SU-DHL-6 (cell line): Measurements from ENCODE around the gene SP8.

Experiments
- H2AFZ ChIP-seq: fragments of 200-600 bp; sonication (generic); 2 replicates; pipeline ENCODE4 v1.6.1; 2014; ENCODE audit warnings: low read depth, mild to moderate bottlenecking, moderate library complexity, mixed read lengths, antibody characterized with exemption, low read length; ENCODE audit not compliant: severe bottlenecking
- H3F3A ChIP-seq: fragments of 200-600 bp; shearing (Covaris generic); 2 replicates; pipeline ENCODE4 v1.6.0; 2016; ENCODE audit warnings: antibody characterized with exemption, mild to moderate bottlenecking; ENCODE audit not compliant: insufficient read depth
- H3K27ac ChIP-seq: fragments of 200-600 bp; sonication (generic); 2 replicates; pipeline ENCODE4 v1.5.1; 2016; ENCODE audit warnings: low read depth, mild to moderate bottlenecking, low read length, moderate library complexity, mixed read lengths
- H3K27me3 ChIP-seq: fragments of 200-600 bp; sonication (generic), shearing (Covaris generic); 2 replicates; pipeline ENCODE4 v1.6.0; 2014; ENCODE audit warnings: mild to moderate bottlenecking, low read length
- H3K36me3 ChIP-seq: fragments of 200-600 bp; sonication (generic); 2 replicates; pipeline ENCODE4 v1.6.1; 2014; ENCODE audit warnings: mild to moderate bottlenecking, low read length, mixed read lengths
- H3K4me2 ChIP-seq: fragments of 300-600, 200-600 bp; shearing (Covaris generic), sonication (generic); 2 replicates; pipeline ENCODE4 v1.6.0; 2014; ENCODE audit warnings: low read length, low read depth, mild to moderate bottlenecking; ENCODE audit not compliant: poor library complexity, severe bottlenecking
- H3K4me3 ChIP-seq: fragments of 200-600 bp; sonication (generic); 2 replicates; pipeline ENCODE4 v1.5.1; 2014; ENCODE audit warnings: antibody characterized with exemption, low read length, mild to moderate bottlenecking, mixed read lengths; ENCODE audit not compliant: insufficient read depth, poor library complexity, severe bottlenecking
- H3K79me2 ChIP-seq: fragments of 200-600 bp; sonication (generic); 2 replicates; pipeline ENCODE4 v1.6.1; 2014; ENCODE audit warnings: mild to moderate bottlenecking, low read length, moderate library complexity; ENCODE audit not compliant: insufficient read depth
- H3K9ac ChIP-seq: fragments of 200-600 bp; sonication (generic); 2 replicates; pipeline ENCODE4 v1.7.0; 2014; ENCODE audit warnings: mild to moderate bottlenecking, low read length
- H3K9me2 ChIP-seq: fragments of 200-600 bp; sonication (generic); replicated peaks from 2 replicates; pipeline ENCODE4 v1.6.1; 2014; ENCODE audit warnings: low read length; ENCODE audit not compliant: insufficient read depth
- H3K9me3 ChIP-seq: fragments of 200-600 bp; sonication (generic); 2 replicates; pipeline ENCODE4 v1.6.1; 2014; ENCODE audit warnings: low read length, mixed read lengths; ENCODE audit not compliant: insufficient read depth
- H4K20me1 ChIP-seq: fragments of 200-600 bp; sonication (generic); 2 replicates; pipeline ENCODE4 v1.6.1; 2014; ENCODE audit warnings: low read depth, mild to moderate bottlenecking, antibody characterized with exemption, low read length, moderate library complexity, mixed read lengths
- EZH2phosphoT487 ChIP-seq: fragments of 200-600 bp; sonication (generic), shearing (Covaris generic); conservative IDR thresholded peaks from 2 replicates; pipeline ENCODE4 v1.6.1; 2018; ENCODE audit warnings: mild to moderate bottlenecking, antibody characterized with exemption, low read length, moderate library complexity, mixed read lengths
- TF ChIP-seq, protein P1 (sequence below): fragments of 200-600 bp; sonication (generic); IDR thresholded peaks from one replicate; pipeline ENCODE4 v1.5.1; 2017; ENCODE audit warnings: antibody characterized with exemption, mild to moderate bottlenecking, low read length, moderate library complexity; ENCODE audit not compliant: insufficient read depth, poor library complexity, severe bottlenecking

Gene SP8

DNA sequence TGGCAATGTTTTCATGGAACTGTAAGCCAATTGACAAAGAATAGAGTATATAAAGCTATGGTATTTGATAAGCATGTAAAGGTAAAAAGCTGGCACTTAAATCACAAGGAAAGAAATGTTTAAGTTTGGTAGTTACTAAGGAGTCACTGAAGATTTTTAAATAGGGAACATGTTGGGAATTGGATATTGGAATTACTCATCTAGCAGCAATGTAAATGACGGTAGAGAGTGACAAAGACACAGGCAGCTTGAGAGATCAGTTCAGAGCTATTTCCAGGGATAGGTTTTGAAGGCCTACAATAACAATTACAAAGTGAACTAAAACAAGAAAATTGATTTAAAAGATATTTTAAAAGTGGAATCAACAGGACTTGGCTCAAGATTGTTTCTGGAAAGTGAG lies 36.8 kb downstream of the SP8 start:
- Histone ChIP-seq H3K4me2 (no peak overlapping the region), H3K27me3 (no peaks in the 10 kb centered on the region), H3K4me3 (no peak overlapping the region), H3K9ac (no peak overlapping the region), H2AFZ (no peak overlapping the region), H3K36me3 (no peaks in the 10 kb centered on the region), H4K20me1 (no peaks in the 10 kb centered on the region), H3F3A (no peaks in the 10 kb centered on the region), H3K79me2 (no peaks in the 10 kb centered on the region), H3K9me2 (no peaks in the 10 kb centered on the region), H3K27ac (no peak overlapping the region), H3K9me3 (no peaks in the 10 kb centered on the region)
- TF ChIP-seq EZH2phosphoT487: no peak

DNA sequence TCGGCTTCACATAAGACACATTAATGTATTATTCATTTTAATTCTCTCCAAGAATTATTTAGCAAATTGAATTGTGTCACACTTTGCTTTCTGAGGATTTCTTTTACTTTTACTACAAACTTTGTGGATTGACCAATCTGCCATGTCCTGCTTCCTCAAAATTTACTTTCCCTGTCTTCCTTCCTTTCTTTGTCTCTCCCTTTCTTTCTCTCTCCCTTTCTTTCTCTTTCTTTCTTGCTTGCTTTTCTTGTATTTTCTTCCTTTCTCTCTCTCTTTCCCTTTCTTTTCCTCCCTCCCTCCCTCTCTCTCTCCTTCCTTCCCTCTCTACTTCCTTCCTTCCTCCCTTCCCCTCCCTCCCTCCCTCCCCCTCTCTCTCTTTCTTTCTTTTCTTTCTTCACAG lies 37.8 kb downstream of the SP8 start:
- Histone ChIP-seq H3K79me2 (no peaks in the 10 kb centered on the region), H3K9ac (no peak overlapping the region), H2AFZ (no peak overlapping the region), H3K36me3 (no peaks in the 10 kb centered on the region), H3K9me3 (no peaks in the 10 kb centered on the region), H3F3A (no peaks in the 10 kb centered on the region), H3K27ac (no peak overlapping the region), H3K4me3 (no peak overlapping the region), H3K27me3 (no peaks in the 10 kb centered on the region), H3K4me2 (no peak overlapping the region), H4K20me1 (no peaks in the 10 kb centered on the region), H3K9me2 (no peaks in the 10 kb centered on the region)
- TF ChIP-seq, protein P1, sequence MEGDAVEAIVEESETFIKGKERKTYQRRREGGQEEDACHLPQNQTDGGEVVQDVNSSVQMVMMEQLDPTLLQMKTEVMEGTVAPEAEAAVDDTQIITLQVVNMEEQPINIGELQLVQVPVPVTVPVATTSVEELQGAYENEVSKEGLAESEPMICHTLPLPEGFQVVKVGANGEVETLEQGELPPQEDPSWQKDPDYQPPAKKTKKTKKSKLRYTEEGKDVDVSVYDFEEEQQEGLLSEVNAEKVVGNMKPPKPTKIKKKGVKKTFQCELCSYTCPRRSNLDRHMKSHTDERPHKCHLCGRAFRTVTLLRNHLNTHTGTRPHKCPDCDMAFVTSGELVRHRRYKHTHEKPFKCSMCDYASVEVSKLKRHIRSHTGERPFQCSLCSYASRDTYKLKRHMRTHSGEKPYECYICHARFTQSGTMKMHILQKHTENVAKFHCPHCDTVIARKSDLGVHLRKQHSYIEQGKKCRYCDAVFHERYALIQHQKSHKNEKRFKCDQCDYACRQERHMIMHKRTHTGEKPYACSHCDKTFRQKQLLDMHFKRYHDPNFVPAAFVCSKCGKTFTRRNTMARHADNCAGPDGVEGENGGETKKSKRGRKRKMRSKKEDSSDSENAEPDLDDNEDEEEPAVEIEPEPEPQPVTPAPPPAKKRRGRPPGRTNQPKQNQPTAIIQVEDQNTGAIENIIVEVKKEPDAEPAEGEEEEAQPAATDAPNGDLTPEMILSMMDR: no peak
- no peak for TF ChIP-seq EZH2phosphoT487

DNA sequence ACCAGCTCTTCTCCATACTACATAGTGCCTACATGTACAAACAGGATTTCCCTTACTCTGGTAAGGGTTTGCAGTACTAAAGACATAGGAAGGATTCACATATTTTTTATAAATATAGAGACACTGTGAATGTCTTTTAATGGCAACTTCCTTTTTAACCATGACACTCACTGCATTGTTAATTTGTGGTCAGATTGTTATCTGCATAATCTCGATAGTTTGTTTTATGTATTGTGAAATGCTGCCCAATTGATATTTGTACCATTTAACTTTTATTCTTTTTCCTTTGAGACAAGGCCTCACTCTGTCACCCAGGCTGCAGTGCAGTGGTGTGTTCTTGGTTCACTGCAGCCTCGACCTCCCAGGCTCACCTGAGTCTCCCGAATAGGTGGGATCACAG lies 39.7 kb downstream of the SP8 start:
- Histone ChIP-seq H3K9ac (no peak overlapping the region), H3K27me3 (no peaks in the 10 kb centered on the region), H3K4me3 (no peak overlapping the region), H3K27ac (no peak overlapping the region), H4K20me1 (no peaks in the 10 kb centered on the region), H3K36me3 (no peaks in the 10 kb centered on the region), H3F3A (no peaks in the 10 kb centered on the region), H3K79me2 (no peaks in the 10 kb centered on the region), H2AFZ (no peak overlapping the region), H3K9me2 (no peaks in the 10 kb centered on the region), H3K4me2 (no peak overlapping the region), H3K9me3 (no peaks in the 10 kb centered on the region)
- TF ChIP-seq, protein P1: no peak

DNA sequence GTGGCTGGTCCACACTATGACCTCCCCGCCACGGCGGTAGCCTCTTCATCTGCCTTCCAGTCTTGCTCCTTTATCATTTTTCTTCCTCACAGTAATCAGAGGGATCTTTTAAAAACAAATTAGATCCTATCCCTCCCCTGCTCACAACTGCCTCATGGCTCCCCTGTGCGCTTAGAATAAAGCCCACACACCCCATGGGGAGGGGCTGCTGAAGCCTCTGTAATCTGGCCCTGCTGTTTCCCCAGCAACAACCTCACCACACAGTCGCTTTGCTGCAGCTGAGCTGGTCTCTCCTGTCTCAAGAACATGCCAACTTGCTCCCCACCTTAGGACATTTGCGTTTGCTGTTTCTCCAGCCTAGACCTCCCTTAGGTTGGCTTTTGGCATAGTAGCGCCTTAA lies 41.0 kb downstream of the SP8 start:
- H2AFZ ChIP-seq: no peak overlapping the region
- TF ChIP-seq, protein P1: no peak
- TF ChIP-seq EZH2phosphoT487: no peak

More for the DNA sequence above, 41.0 kb downstream of the SP8 start:
- no peak overlapping the region for H3K4me2 ChIP-seq
- no peak overlapping the region for H3K27ac ChIP-seq
- no peak overlapping the region for H3K9ac ChIP-seq
- H3K9me2 ChIP-seq: no peaks in the 10 kb centered on the region
- no peaks in the 10 kb centered on the region for H3K36me3 ChIP-seq
- no peaks in the 10 kb centered on the region for H3K9me3 ChIP-seq
- no peaks in the 10 kb centered on the region for H4K20me1 ChIP-seq
- no peaks in the 10 kb centered on the region for H3K79me2 ChIP-seq
- no peak overlapping the region for H3K4me3 ChIP-seq
- H3F3A ChIP-seq: no peaks in the 10 kb centered on the region
- H3K27me3 ChIP-seq: no peaks in the 10 kb centered on the region
